ENCODE measurements around the gene TTC7B. TPM values are rescaled to one million over a fixed set of nuclear protein-coding genes. Genes with fewer than 3 reads are reported as not detected.

Gene TTC7B
- total and polyA plus RNA-seq, 10 of the 15 experiments (the other 5 are each of a cell fraction or from before 2014, with no cell fraction given) = under 0.01 to 1.1 (median 0.26) TPM; not detected in 2

GRCh38 chr14:90645842-90646443, 170.3 kb downstream of the TTC7B start (continued):
- no peak for TF ChIP-seq ATF3 (IDR thresholded peaks at IDR 0.05; ENCODE audit: borderline replicate concordance, extremely low read depth, low read depth, low read length)
- TF ChIP-seq YY1 (IDR thresholded peaks at IDR 0.05; ENCODE audit: low read depth, low read length) = no peak
- no peak for TF ChIP-seq ZBTB4 (CRISPR knock-in tag; IDR thresholded peaks at IDR 0.05)
- no peak for TF ChIP-seq PML (IDR thresholded peaks at IDR 0.05; ENCODE audit: low read length)

- FAIRE-seq (no peak), DNase-seq (ENCODE audit: low read depth, low spot score) (no peak), ATAC-seq (no peak)
- RAD21 ChIA-PET (ENCODE audit: unreplicated experiment) = no interaction called here
- intact Hi-C loops (cut with micrococcal nuclease; ENCODE audit: unreplicated experiment) = no loop called here
- CTCF ChIA-PET = no interaction called here
- Histone ChIP-seq H3K36me3 (ENCODE audit: control insufficient read depth in 2 of 2, insufficient read depth in 2 of 2, low read length in 1 of 2) (no peaks in the 10 kb centered on the region), H3K4me1 (ENCODE audit: control insufficient read depth, insufficient read depth, low read length) (no peaks in the 10 kb centered on the region), H3K27me3 (replicated peaks in 1 of 2; ENCODE audit: control insufficient read depth in 2 of 2, insufficient read depth in 2 of 2, low read length in 1 of 2) (peaks cover 3 to 5% of the 10 kb centered on the region in 2 experiments; a peak in 3 of 4 replicates), H3K4me3 (no peak overlapping the region), H2AFZ (ENCODE audit: control insufficient read depth, low read depth, low read length) (no peak overlapping the region), H3K9me3 (replicated peaks; ENCODE audit: control insufficient read depth, insufficient read depth, low read length) (no peaks in the 10 kb centered on the region), H3K9ac (ENCODE audit: control insufficient read depth, insufficient read depth, low read length) (no peak overlapping the region), H3K4me2 (ENCODE audit: control insufficient read depth, insufficient read depth) (no peak overlapping the region), H3K27ac (ENCODE audit: control insufficient read depth, insufficient read depth) (no peak overlapping the region), H4K20me1 (ENCODE audit: control insufficient read depth, insufficient read depth) (no peaks in the 10 kb centered on the region), H3K79me2 (ENCODE audit: control insufficient read depth, insufficient read depth, low read length) (no peaks in the 10 kb centered on the region)
- in situ Hi-C loops (cut with MboI) = no loop called here
- POLR2A ChIA-PET = no interaction called here
- SMC1A ChIA-PET (ENCODE audit: uncharacterized antibody, unreplicated experiment) = no interaction called here
- BruUV-seq (replicated peaks) = no TSS peak
- 3% methylated on average over 4 of the region's 4 CpGs for WGBS (ENCODE audit: insufficient coverage, insufficient replicate concordance, low lambda C conversion rate, missing lambda C conversion rate)
- TF ChIP-seq ZNF384 (IDR thresholded peaks at IDR 0.05; ENCODE audit: borderline replicate concordance, low read depth, low read length) = no peak
- no peak for TF ChIP-seq BMI1 (IDR thresholded peaks at IDR 0.05; ENCODE audit: borderline replicate concordance)
- no peak for TF ChIP-seq NFXL1 (IDR thresholded peaks at IDR 0.05; ENCODE audit: borderline replicate concordance)
- no peak for TF ChIP-seq RCOR1 (conservative IDR thresholded peaks at IDR 0.05; ENCODE audit: low read depth, low read length)
- no peak for TF ChIP-seq HDGF (IDR thresholded peaks at IDR 0.05)
- no peak for TF ChIP-seq NR2F1 (conservative IDR thresholded peaks at IDR 0.05)
- no peak for TF ChIP-seq SMAD5 (IDR thresholded peaks at IDR 0.05; ENCODE audit: low read depth)
- no peak for TF ChIP-seq POLR2A (IDR thresholded peaks at IDR 0.05; ENCODE audit: low read depth, low read length)
- no peak for TF ChIP-seq ZBED1 (IDR thresholded peaks at IDR 0.05; ENCODE audit: borderline replicate concordance)
- no peak for TF ChIP-seq BRCA1 (IDR thresholded peaks at IDR 0.05; ENCODE audit: low read depth, low read length)
- no peak for TF ChIP-seq MXI1 (IDR thresholded peaks at IDR 0.05; ENCODE audit: low read depth, low read length)
- TF ChIP-seq ZNF687 (IDR thresholded peaks at IDR 0.05) = no peak
- no peak for TF ChIP-seq MAX (IDR thresholded peaks at IDR 0.05; ENCODE audit: low read depth, low read length)
- no peak for TF ChIP-seq FOXM1 (IDR thresholded peaks at IDR 0.05; ENCODE audit: low read depth, low read length)
Observed at GRCh38 chr14:90644882-90645281, 171.3 kb downstream of the TTC7B start.
